HT1080 (cell line): ENCODE measurements around the gene CCDC83. TPM values are rescaled to one million over a fixed set of nuclear protein-coding genes. Genes with fewer than 3 reads are reported as not detected.
"Not testable (repeated sequence)": the region's sequence is repeated elsewhere in the genome, so short reads cannot be mapped to it uniquely, and the experiment has no call there.

ENCODE experiments used
- DNase-seq: peaks from one replicate; pipeline ENCODE4 v3.0.0-alpha.2; 2015; ENCODE audit warnings: low read depth
- total RNA-seq: library from RNA; depleted of rRNA; stranded (reverse); fragments of >200 nt; shearing (Covaris generic); gene quantifications from 2 replicates; pipeline ENCODE4 v1.2.3, GENCODE V29; 2014

CCDC83 gene
- total RNA-seq, 1 experiment from 2014 or later: not detected

- no peak for DNase-seq
Measured at GRCh38 chr11:85939099-85940015, 84.2 kb downstream of the CCDC83 start.

GRCh38 chr11:85941380-85941973, 86.3 kb downstream of the CCDC83 start:
- DNase-seq: peak; percentile 60

- no peak for DNase-seq
Measured at GRCh38 chr11:85945296-85945695, 90.1 kb downstream of the CCDC83 start.

GRCh38 chr11:85945788-85946187, 90.6 kb downstream of the CCDC83 start:
- no peak for DNase-seq

- no peak for DNase-seq
Measured at GRCh38 chr11:85946221-85946620, 91.0 kb downstream of the CCDC83 start.

GRCh38 chr11:85947431-85948272, 92.5 kb downstream of the CCDC83 start:
- DNase-seq: peak; percentile 74

GRCh38 chr11:85948884-85949283, 93.7 kb downstream of the CCDC83 start:
- no peak for DNase-seq

GRCh38 chr11:85949798-85950197, 94.6 kb downstream of the CCDC83 start:
- DNase-seq: no peak

GRCh38 chr11:85950317-85951048, 95.3 kb downstream of the CCDC83 start:
- no peak for DNase-seq

GRCh38 chr11:85951049-85951405, 95.8 kb downstream of the CCDC83 start:
- no peak for DNase-seq

GRCh38 chr11:85951428-85952107, 96.4 kb downstream of the CCDC83 start:
- no peak for DNase-seq

- DNase-seq: not testable (repeated sequence)
Measured at GRCh38 chr11:85952108-85952485, 96.9 kb downstream of the CCDC83 start.

- DNase-seq: no peak
Measured at GRCh38 chr11:85953491-85954143, 98.4 kb downstream of the CCDC83 start.

- peak; percentile 11 for DNase-seq
Measured at GRCh38 chr11:85955531-85955930, 100.3 kb downstream of the CCDC83 start.

GRCh38 chr11:85960678-85961077, 105.5 kb downstream of the CCDC83 start:
- DNase-seq: no peak

- no peak for DNase-seq
Measured at GRCh38 chr11:85961130-85961529, 105.9 kb downstream of the CCDC83 start.

GRCh38 chr11:85961930-85962363, 106.8 kb downstream of the CCDC83 start:
- DNase-seq: no peak

- DNase-seq: no peak
Measured at GRCh38 chr11:85965202-85965601, 110.0 kb downstream of the CCDC83 start.

GRCh38 chr11:85967457-85967856, 112.3 kb downstream of the CCDC83 start:
- no peak for DNase-seq
